ENCODE results near the gene SIRPD.

SIRPD gene

DNA sequence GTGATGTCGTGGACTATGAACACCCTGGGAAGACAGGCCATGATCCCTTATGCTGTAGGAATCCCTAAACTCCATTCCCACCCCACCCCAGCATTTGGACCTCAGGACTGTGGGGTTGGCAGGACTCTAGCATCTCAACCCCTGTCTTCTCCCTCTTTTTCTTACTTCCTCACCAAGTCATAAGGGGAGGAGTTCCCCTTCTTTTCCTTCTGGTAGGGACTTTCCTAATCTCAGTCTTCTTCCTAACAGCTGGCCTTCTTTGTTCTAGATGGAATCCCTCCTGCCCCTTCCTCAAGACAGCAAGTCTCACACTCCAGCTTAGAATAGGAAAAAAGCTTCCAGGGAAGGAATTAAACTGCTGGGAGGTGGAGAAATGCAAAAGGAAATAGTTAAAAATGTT is 64.0 kb downstream of the SIRPD start:
- CTCF ChIA-PET, result interaction anchor here (0.6 to 0.7 kb wide), 2 partner anchors 12 to 181 kb away, joined by 3 to 5 read pairs; no protein-coding TSS in a partner anchor
- no peak for TF ChIP-seq CTCF (conservative IDR thresholded peaks at IDR 0.05; ENCODE audit: low read depth)

DNA sequence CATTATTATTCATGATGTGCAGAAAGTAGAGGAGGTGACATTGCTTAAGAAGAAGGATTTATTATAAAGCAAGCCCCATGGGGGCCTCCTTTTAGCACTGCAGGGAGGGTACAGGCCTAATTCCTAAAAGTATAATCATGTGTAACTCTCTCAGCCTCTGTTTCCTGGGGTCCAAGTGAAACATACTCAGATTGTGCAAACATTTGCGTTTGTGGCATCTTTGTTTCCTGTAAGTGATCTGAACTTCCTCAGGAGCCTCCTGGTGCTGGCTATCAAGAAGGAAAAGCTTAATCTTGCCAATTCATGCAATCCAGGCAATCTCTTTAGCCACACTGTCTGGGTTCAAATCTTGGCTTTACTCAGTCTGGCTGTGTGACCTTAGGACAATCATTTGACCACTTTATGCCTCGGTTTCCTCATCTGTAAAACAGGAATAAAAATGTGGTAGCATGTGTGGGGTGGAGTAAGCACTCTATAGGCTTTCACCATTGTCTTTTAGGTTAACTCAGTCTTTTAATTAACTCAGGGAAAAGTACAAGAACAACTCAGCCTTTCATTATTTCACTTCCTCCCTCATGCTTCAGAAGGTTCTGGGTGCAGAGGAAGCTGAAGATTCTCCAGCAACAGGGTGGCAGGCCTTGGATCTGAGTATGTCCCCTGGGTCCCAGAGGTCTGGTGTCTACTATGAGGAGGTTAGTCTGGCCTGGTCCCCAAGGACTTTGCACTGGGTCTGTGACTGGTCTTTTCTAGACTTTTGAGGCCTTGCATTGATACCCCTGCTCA is 65.5 kb downstream of the SIRPD start:
- no peak overlapping the region for H3K27ac ChIP-seq
- DNase-seq (ENCODE audit: low spot score), result no peak
- ChIA-PET CTCF (no interaction called here), POLR2A (ENCODE audit: low non-redundant PET) (no interaction called here)
- TF ChIP-seq CTCF (conservative IDR thresholded peaks at IDR 0.05; ENCODE audit: low read depth), result no peak

More for the DNA sequence above, 64.0 kb downstream of the SIRPD start:
- POLR2A ChIA-PET (ENCODE audit: low non-redundant PET), result no interaction called here
- DNase-seq (ENCODE audit: low spot score), result no peak
- H3K27ac ChIP-seq, result no peak overlapping the region

DNA sequence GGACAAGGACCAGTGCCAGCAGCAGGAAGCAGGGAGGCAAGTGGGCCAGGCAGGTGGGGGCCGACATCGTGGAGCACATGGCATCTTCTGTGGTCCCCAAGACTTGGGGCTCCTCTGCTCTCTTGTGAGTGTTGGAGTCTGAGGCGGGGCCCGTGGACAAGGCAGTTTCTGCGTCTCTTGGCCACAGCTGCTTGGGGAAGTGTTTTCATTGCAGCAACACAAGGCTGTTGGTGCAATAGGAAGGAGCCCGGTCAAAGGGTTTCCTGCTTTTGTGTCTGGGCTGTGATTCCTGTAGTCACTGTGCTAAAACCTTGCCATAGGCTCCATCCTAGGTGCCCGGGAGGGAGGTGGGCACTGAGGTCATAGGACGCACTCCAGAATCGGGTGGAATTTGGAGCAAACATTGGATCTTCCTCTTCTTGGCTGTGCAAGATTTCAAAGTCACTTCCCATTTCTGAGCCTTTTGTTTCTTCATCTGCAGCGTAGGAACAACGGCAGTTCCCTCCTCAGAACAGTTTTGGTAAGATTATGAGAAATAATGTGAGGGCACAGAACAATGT is 66.1 kb downstream of the SIRPD start, which contains the start of gene SIRPB2:
Gene SIRPB2, minus strand, starts transcription at position 140 of the 560 bp plus-strand sequence. Its CDS starts 61 bp downstream, at position 79.
- CTCF ChIA-PET, result no interaction called here
- POLR2A ChIA-PET (ENCODE audit: low non-redundant PET), result no interaction called here
- DNase-seq (ENCODE audit: low spot score), result no peak
- no peak for TF ChIP-seq CTCF (conservative IDR thresholded peaks at IDR 0.05; ENCODE audit: low read depth)
- H3K27ac ChIP-seq, result peak within 1 kb of the TSS; percentile 91

GRCh38 chr20:1490643-1491195 is 66.8 kb downstream of the SIRPD start:
- no peak for DNase-seq (ENCODE audit: low spot score)
- ChIA-PET POLR2A (ENCODE audit: low non-redundant PET) (no interaction called here), CTCF (interaction anchor here (0.6 to 1.5 kb wide), 4 partner anchors 13 to 1794 kb away, joined by 3 to 5 read pairs (median 4); no protein-coding TSS in a partner anchor)
- no peak for TF ChIP-seq CTCF (conservative IDR thresholded peaks at IDR 0.05; ENCODE audit: low read depth)
- peak overlapping the region; percentile 91 for H3K27ac ChIP-seq

GRCh38 chr20:1489764-1490436 is 67.6 kb downstream of the SIRPD start:
- TF ChIP-seq CTCF (conservative IDR thresholded peaks at IDR 0.05; ENCODE audit: low read depth), result no peak
- ChIA-PET CTCF (interaction anchor here (0.6 to 1.5 kb wide), 4 partner anchors 14 to 1795 kb away, joined by 3 to 5 read pairs (median 4); no protein-coding TSS in a partner anchor), POLR2A (ENCODE audit: low non-redundant PET) (no interaction called here)
- H3K27ac ChIP-seq, result peak overlapping the region; percentile 91
- peak; percentile 95 for DNase-seq (ENCODE audit: low spot score)

DNA sequence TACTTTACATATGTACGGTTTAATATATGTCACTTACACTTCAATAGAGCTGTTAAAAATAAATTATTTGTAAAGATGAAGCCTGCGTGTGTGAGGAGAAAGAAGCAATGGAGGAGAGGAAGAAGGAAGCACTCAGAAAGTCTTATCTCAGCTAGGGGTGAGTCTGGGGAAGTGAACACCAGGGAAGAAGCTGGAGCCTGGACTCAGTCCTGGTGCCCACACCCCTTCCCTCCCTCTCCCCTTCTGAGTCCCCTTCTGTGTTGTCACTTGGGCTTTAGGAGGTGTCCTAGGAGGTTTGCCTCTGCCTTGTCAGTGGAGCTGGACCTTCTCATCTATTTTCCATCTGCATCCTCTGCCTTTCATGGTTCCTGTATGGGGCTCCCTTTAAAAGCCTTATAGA is 68.2 kb downstream of the SIRPD start:
- CTCF ChIA-PET, result interaction anchor here (1.1 to 1.5 kb wide), 2 partner anchors 14 kb away, joined by 3 to 5 read pairs; no protein-coding TSS in a partner anchor
- DNase-seq (ENCODE audit: low spot score), result no peak
- POLR2A ChIA-PET (ENCODE audit: low non-redundant PET), result no interaction called here
- H3K27ac ChIP-seq, result peak overlapping the region; percentile 91
- no peak for TF ChIP-seq CTCF (conservative IDR thresholded peaks at IDR 0.05; ENCODE audit: low read depth)
